Ovary (tissue), 3 donors: ENCODE measurements around the gene CA6.

Experiments
- CTCF ChIP-seq, 3 donors: fragments of 450-650 bp in 2 of 3; fragments of 200-600 bp in 1 of 3; IDR thresholded peaks; one replicate each; pipeline versions ENCODE4 v1.5.1 to v1.8.0; 2016 to 2022; ENCODE audit warnings: antibody characterized with exemption in 3 of 3, mild to moderate bottlenecking in 1 of 3
- POLR2A ChIP-seq: fragments of 450-650 bp; IDR thresholded peaks from one replicate; pipeline ENCODE4 v1.6.1; 2017; ENCODE audit warnings: antibody characterized with exemption, mild to moderate bottlenecking, moderate library complexity
- donor health status: DM: no; HTN: no; CAD: no.

GRCh38 chr1:8930116-8930515 lies 15.6 kb upstream of the CA6 start:
- TF ChIP-seq POLR2A = no peak
- TF ChIP-seq CTCF (IDR thresholded peaks at IDR 0.05) = no peak
